B cell (primary cell): ENCODE results near the gene GOLGA1. TPM values are rescaled to one million over a fixed set of nuclear protein-coding genes. Genes with fewer than 3 reads are reported as not detected.
"Not testable (repeated sequence)": the region's sequence is repeated elsewhere in the genome, so short reads cannot be mapped to it uniquely, and the experiment has no call there.

Experiments used
- ATAC-seq: fragments of 200-7000 bp; cut with Tn5 transposase; one replicate; pipeline ENCODE4 v1.10.0; 2021; ENCODE audit warnings: low read depth, mild to moderate bottlenecking, moderate number of reproducible peaks, moderate library complexity
- CTCF ChIA-PET: fragments of 350-600 bp; sonication (Branson Sonifier 250); formaldehyde crosslinking; loops from one replicate; lab custom pipeline; 2021; ENCODE audit warnings: antibody characterized with exemption, inconsistent platforms; lab: Charles Lee
- POLR2A ChIA-PET: fragments of 350-600 bp; sonication (Branson Sonifier 250); formaldehyde crosslinking; loops from one replicate; lab custom pipeline; 2021; ENCODE audit warnings: antibody characterized with exemption; lab: Charles Lee
- DNase-seq: peaks from one replicate; pipeline ENCODE4 v3.0.0; 2013
- H2AFZ ChIP-seq: 2 replicates; pipeline ENCODE4 v1.6.1; 2012; ENCODE audit warnings: mild to moderate bottlenecking, low read depth, low read length; ENCODE audit not compliant: insufficient read depth, poor library complexity, severe bottlenecking
- H3K27ac ChIP-seq, 2 donors: 1 replicate in 1 of 2; 2 replicates in 1 of 2; pipeline ENCODE4 v1.5.1; 2012 to 2013; ENCODE audit warnings: low read length in 2 of 2, mild to moderate bottlenecking in 2 of 2, moderate library complexity in 1 of 2
- H3K27me3 ChIP-seq, 4 experiments: fragments of 200-600 bp in 1 of 4; sonication (generic) in 1 of 4; replicated peaks in 1 of 4; 1 replicate in 2 of 4; 2 replicates in 2 of 4; pipeline versions ENCODE4 v1.6.1 to v1.7.0; 2013 to 2016; ENCODE audit warnings: low read length in 3 of 4, mild to moderate bottlenecking in 2 of 4, mixed read lengths in 1 of 4, moderate library complexity in 1 of 4; ENCODE audit not compliant: insufficient read depth in 4 of 4, control insufficient read depth in 3 of 4; ENCODE audit errors: control extremely low read depth in 1 of 4
- H3K36me3 ChIP-seq, 2 experiments: replicated peaks in 1 of 2; 1 replicate in 1 of 2; 2 replicates in 1 of 2; pipeline versions ENCODE4 v1.6.1 to v1.7.1; 2013; ENCODE audit warnings: low read length in 1 of 2; ENCODE audit not compliant: insufficient read depth in 2 of 2, control insufficient read depth in 1 of 2; ENCODE audit errors: control extremely low read depth in 1 of 2, extremely low read depth in 1 of 2
- H3K4me1 ChIP-seq, 2 donors: fragments of 200-600 bp in 1 of 2; sonication (generic) in 1 of 2; 1 replicate in 1 of 2; 2 replicates in 1 of 2; pipeline versions ENCODE4 v1.5.1 to v1.6.1; 2013 to 2017; ENCODE audit warnings: low read length in 2 of 2; ENCODE audit not compliant: control insufficient read depth in 2 of 2, insufficient read depth in 2 of 2
- H3K4me2 ChIP-seq: replicated peaks from 2 replicates; pipeline ENCODE3; 2012; ENCODE audit warnings: mild to moderate bottlenecking, low read depth, low read length; ENCODE audit not compliant: poor library complexity, severe bottlenecking
- H3K4me3 ChIP-seq, 5 experiments: fragments of 200-600 bp in 1 of 5; sonication (generic) in 1 of 5; 1 replicate in 3 of 5; 2 replicates in 2 of 5; pipeline versions ENCODE4 v1.5.1 to v1.7.0; 2011 to 2016; ENCODE audit warnings: low read length in 4 of 5, mild to moderate bottlenecking in 4 of 5, low read depth in 2 of 5, control low read depth in 1 of 5, moderate library complexity in 1 of 5; ENCODE audit not compliant: insufficient read depth in 1 of 5; ENCODE audit errors: control extremely low read depth in 1 of 5, extremely low read depth in 1 of 5
- H3K79me2 ChIP-seq: fragments of 200-600 bp; sonication (generic); one replicate; pipeline ENCODE4 v1.6.0; 2016; ENCODE audit warnings: low read length; ENCODE audit not compliant: control insufficient read depth, insufficient read depth
- H3K9ac ChIP-seq: fragments of 200-600 bp; sonication (generic); 2 replicates; pipeline ENCODE4 v1.6.1; 2017; ENCODE audit warnings: mild to moderate bottlenecking, low read length, moderate library complexity
- H3K9me3 ChIP-seq, 3 donors: one replicate each; pipeline versions ENCODE4 v1.6.1 to v1.7.1; 2013; ENCODE audit warnings: low read length in 2 of 3; ENCODE audit not compliant: control insufficient read depth in 2 of 3, insufficient read depth in 1 of 3; ENCODE audit errors: control extremely low read depth in 1 of 3
- H4K20me1 ChIP-seq: 2 replicates; pipeline ENCODE4 v1.6.0; 2012; ENCODE audit warnings: mild to moderate bottlenecking, low read length; ENCODE audit not compliant: insufficient read depth, control insufficient read depth, poor library complexity, severe bottlenecking
- H3K27ac Mint-ChIP-seq: one replicate; pipeline ENCODE4 v1.8.0; 2021; ENCODE audit warnings: mixed read lengths
- H3K27me3 Mint-ChIP-seq: one replicate; pipeline ENCODE4 v1.8.0; 2021; ENCODE audit warnings: mixed read lengths
- H3K4me1 Mint-ChIP-seq: one replicate; pipeline ENCODE4 v1.8.0; 2021; ENCODE audit warnings: mixed read lengths
- H3K4me3 Mint-ChIP-seq: one replicate; pipeline ENCODE4 v1.8.0; 2021; ENCODE audit warnings: mixed read lengths
- H3K9me3 Mint-ChIP-seq: one replicate; pipeline ENCODE4 v1.8.0; 2022; ENCODE audit warnings: mixed read lengths; ENCODE audit not compliant: insufficient read depth
- EZH2 ChIP-seq: IDR thresholded peaks from 2 replicates; pipeline ENCODE4 v1.6.1; 2012; ENCODE audit warnings: borderline replicate concordance, low read depth, mild to moderate bottlenecking, moderate library complexity, low read length; ENCODE audit not compliant: insufficient read depth, poor library complexity, severe bottlenecking
- WGBS: methylation state at CpG from one replicate; pipeline ENCODE4 v1.1.5; 2013; ENCODE audit warnings: missing lambda C conversion rate; ENCODE audit not compliant: insufficient coverage; 5-methylcytosine and 5-hydroxymethylcytosine counted together
- intact Hi-C: fragments of 100-400 bp; cut with micrococcal nuclease; formaldehyde crosslinking; loops from one replicate; pipeline ENCODE4 v1.10.0; 2022
- polyA plus RNA-seq: library from polyadenylated mRNA; depleted of rRNA; stranded (reverse); fragments of >200 nt; gene quantifications from 2 replicates; pipeline ENCODE4 v1.2.3, GENCODE V29; 2012
- total RNA-seq, 2 donors: library from RNA; stranded (reverse); fragments of 120-200 nt in 1 of 2; gene quantifications; 1 replicate in 1 of 2; 2 replicates in 1 of 2; pipeline versions ENCODE4 v1.2.3 to v1.2.4, GENCODE V29; 2013 to 2022
- TF ChIP-seq, protein P1 (sequence below): fragments of 200-600 bp; IDR thresholded peaks from one replicate; pipeline ENCODE4 v1.8.0; 2022; ENCODE audit warnings: antibody characterized with exemption, mild to moderate bottlenecking

GOLGA1 gene
- total and polyA plus RNA-seq, 2 donors (not counting 1 experiment from before 2014, with no cell fraction given) = 13.4 to 26.2 TPM

DNA sequence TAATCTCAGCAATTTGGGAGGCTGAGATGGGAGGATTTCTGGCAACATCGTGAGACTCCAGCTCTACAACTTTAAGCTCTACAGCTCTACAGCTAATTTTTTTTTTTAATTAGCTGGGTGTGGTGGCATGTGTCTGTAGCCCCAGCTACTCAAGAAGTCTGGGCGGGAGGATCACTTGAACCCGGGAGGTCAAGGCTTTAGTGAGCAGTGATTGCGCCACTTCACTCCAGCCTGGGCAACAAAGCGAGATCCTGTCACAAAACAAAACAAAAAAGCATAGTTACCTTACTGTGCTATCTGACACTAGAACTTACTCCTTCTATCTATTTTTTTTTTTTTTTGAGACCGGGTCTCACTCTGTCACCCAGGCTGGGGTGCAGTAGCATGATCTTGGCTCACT, 93.9 kb downstream of the GOLGA1 start:
- H3K4me2 ChIP-seq = no peak overlapping the region
- Mint-ChIP-seq H3K4me1 (peaks cover 1% of the 10 kb centered on the region), H3K27me3 (peaks cover 3% of the 10 kb centered on the region), H3K27ac (no peak overlapping the region), H3K9me3 (no peaks in the 10 kb centered on the region), H3K4me3 (no peak overlapping the region)
- no peak overlapping the region for H3K4me3 ChIP-seq
- ChIA-PET POLR2A (no interaction called here), CTCF (interaction anchor here (1.3 to 1.7 kb wide), 2 partner anchors 70 to 72 kb away, joined by 5 to 6 read pairs; partner anchors contain the start of gene OLFML2A)
- H3K9me3 ChIP-seq = no peaks in the 10 kb centered on the region
- no peaks in the 10 kb centered on the region for H3K27me3 ChIP-seq
- H3K4me1 ChIP-seq = no peaks in the 10 kb centered on the region
- no peaks in the 10 kb centered on the region for H3K36me3 ChIP-seq
- H3K9ac ChIP-seq = no peak overlapping the region
- no peak overlapping the region for H3K27ac ChIP-seq
- no peaks in the 10 kb centered on the region for H3K79me2 ChIP-seq
- no peaks in the 10 kb centered on the region for H4K20me1 ChIP-seq
- ATAC-seq (no peak), DNase-seq (no peak)
- 98% methylated on average over 5 of the region's 6 CpGs for WGBS
- intact Hi-C loops = no loop called here
- no peak overlapping the region for H2AFZ ChIP-seq
- TF ChIP-seq EZH2 = no peak
- TF ChIP-seq, protein P1, sequence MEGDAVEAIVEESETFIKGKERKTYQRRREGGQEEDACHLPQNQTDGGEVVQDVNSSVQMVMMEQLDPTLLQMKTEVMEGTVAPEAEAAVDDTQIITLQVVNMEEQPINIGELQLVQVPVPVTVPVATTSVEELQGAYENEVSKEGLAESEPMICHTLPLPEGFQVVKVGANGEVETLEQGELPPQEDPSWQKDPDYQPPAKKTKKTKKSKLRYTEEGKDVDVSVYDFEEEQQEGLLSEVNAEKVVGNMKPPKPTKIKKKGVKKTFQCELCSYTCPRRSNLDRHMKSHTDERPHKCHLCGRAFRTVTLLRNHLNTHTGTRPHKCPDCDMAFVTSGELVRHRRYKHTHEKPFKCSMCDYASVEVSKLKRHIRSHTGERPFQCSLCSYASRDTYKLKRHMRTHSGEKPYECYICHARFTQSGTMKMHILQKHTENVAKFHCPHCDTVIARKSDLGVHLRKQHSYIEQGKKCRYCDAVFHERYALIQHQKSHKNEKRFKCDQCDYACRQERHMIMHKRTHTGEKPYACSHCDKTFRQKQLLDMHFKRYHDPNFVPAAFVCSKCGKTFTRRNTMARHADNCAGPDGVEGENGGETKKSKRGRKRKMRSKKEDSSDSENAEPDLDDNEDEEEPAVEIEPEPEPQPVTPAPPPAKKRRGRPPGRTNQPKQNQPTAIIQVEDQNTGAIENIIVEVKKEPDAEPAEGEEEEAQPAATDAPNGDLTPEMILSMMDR = no peak

DNA sequence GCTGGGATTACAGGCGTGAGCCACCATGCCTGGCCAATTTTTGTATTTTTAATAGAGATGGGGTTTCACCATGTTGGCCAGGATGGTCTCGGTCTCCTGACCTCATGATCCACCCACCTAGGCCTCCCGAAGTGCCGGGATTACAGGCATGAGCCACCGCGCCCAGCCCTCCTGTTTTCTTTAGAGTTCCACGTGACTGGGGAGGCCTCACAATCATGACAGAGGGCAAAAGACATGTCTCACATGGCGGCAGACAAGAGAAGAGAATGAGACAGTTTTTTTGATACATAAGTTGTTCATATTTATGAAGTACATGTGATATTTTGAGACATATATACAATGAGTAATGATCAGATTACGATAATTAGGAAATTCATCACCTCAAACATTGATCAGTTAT, 94.4 kb downstream of the GOLGA1 start:
- DNase-seq, H3K27ac ChIP-seq, H3K4me2 ChIP-seq, intact Hi-C loops, H3K4me3 ChIP-seq, H3K27me3 ChIP-seq, POLR2A ChIA-PET, H3K27ac Mint-ChIP-seq, H3K79me2 ChIP-seq, H3K4me3 Mint-ChIP-seq, H2AFZ ChIP-seq, H3K4me1 Mint-ChIP-seq, H3K27me3 Mint-ChIP-seq, H3K9me3 ChIP-seq, ATAC-seq, H3K36me3 ChIP-seq, H3K9me3 Mint-ChIP-seq, H3K4me1 ChIP-seq, H4K20me1 ChIP-seq, H3K9ac ChIP-seq: not testable (repeated sequence)
- CTCF ChIA-PET = interaction anchor here (0.7 to 1.7 kb wide), 3 partner anchors 70 to 629 kb away, joined by 3 to 6 read pairs (median 5); partner anchors contain the start of gene OLFML2A
- no CpG with 5 or more reads among the region's 9 CpGs for WGBS
